Germinal center (tissue), 1 donor: ENCODE measurements around the gene C20orf144.
"Not testable (repeated sequence)": the region's sequence is repeated elsewhere in the genome, so short reads cannot be mapped to it uniquely, and the experiment has no call there.

Experiments used
- DNase-seq: peaks from one replicate; pipeline ENCODE4 v3.0.0; 2012; ENCODE audit warnings: mixed read lengths, low spot score

The C20orf144 gene

GRCh38 chr20:33662172-33662571 is at the start of gene C20orf144:
Gene C20orf144, plus strand, starts transcription at chr20:33662327. Its CDS starts 19 bp downstream, at chr20:33662346.
- DNase-seq = no peak

GRCh38 chr20:33621717-33622400 is 40.3 kb upstream of the C20orf144 start:
- DNase-seq = no peak

- no peak for DNase-seq
These were observed 39.3 kb upstream of the C20orf144 start for GRCh38 chr20:33622705-33623365.

GRCh38 chr20:33624399-33624798 is 37.7 kb upstream of the C20orf144 start:
- DNase-seq = no peak

- DNase-seq = no peak
These were observed 35.9 kb upstream of the C20orf144 start for GRCh38 chr20:33626190-33626589.

GRCh38 chr20:33627577-33628216 is 34.4 kb upstream of the C20orf144 start:
- DNase-seq = no peak

- DNase-seq = no peak
These were observed 32.6 kb upstream of the C20orf144 start for GRCh38 chr20:33629533-33629932.

- no peak for DNase-seq
These were observed 32.1 kb upstream of the C20orf144 start for GRCh38 chr20:33629979-33630378.

- no peak for DNase-seq
These were observed 31.6 kb upstream of the C20orf144 start for GRCh38 chr20:33630507-33630906.

GRCh38 chr20:33631910-33632309 is 30.2 kb upstream of the C20orf144 start:
- not testable (repeated sequence) for DNase-seq

GRCh38 chr20:33635341-33635740 is 26.8 kb upstream of the C20orf144 start:
- no peak for DNase-seq

GRCh38 chr20:33636776-33637175 is 25.4 kb upstream of the C20orf144 start:
- no peak for DNase-seq

GRCh38 chr20:33640287-33640686 is 21.8 kb upstream of the C20orf144 start:
- no peak for DNase-seq

GRCh38 chr20:33644313-33645071 is 17.6 kb upstream of the C20orf144 start:
- DNase-seq = no peak

- no peak for DNase-seq
These were observed 17.1 kb upstream of the C20orf144 start for GRCh38 chr20:33645072-33645358.

- no peak for DNase-seq
These were observed 16.7 kb upstream of the C20orf144 start for GRCh38 chr20:33645396-33645795.

GRCh38 chr20:33646191-33646590 is 15.9 kb upstream of the C20orf144 start:
- DNase-seq = no peak

- not testable (repeated sequence) for DNase-seq
These were observed 15.0 kb upstream of the C20orf144 start for GRCh38 chr20:33646959-33647602.

- no peak for DNase-seq
These were observed 14.3 kb upstream of the C20orf144 start for GRCh38 chr20:33647603-33648395.

GRCh38 chr20:33648396-33649004 is 13.6 kb upstream of the C20orf144 start:
- DNase-seq = no peak

GRCh38 chr20:33649201-33649681 is 12.9 kb upstream of the C20orf144 start:
- DNase-seq = no peak
